Activated naive CD8-positive, alpha-beta T cell treated with anti-CD3 and anti-CD28 coated beads for 36 hours (primary cell): Measurements from ENCODE around the gene AQP6. TPM values are rescaled to one million over a fixed set of nuclear protein-coding genes. Genes with fewer than 3 reads are reported as not detected.

Source experiments
- DNase-seq: peaks from one replicate; pipeline ENCODE4 v3.0.0; 2021
- H3K27ac Mint-ChIP-seq: one replicate; pipeline ENCODE4 v1.8.0; 2022; ENCODE audit warnings: mild to moderate bottlenecking, moderate library complexity, mixed read lengths
- H3K27me3 Mint-ChIP-seq: one replicate; pipeline ENCODE4 v1.8.0; 2022; ENCODE audit warnings: mild to moderate bottlenecking, mixed read lengths
- H3K36me3 Mint-ChIP-seq: one replicate; pipeline ENCODE4 v1.8.0; 2021; ENCODE audit warnings: mild to moderate bottlenecking, mixed read lengths
- H3K4me1 Mint-ChIP-seq: one replicate; pipeline ENCODE4 v1.8.0; 2021; ENCODE audit warnings: mixed read lengths
- H3K4me3 Mint-ChIP-seq: one replicate; pipeline ENCODE4 v1.8.0; 2022; ENCODE audit warnings: mild to moderate bottlenecking, moderate library complexity, mixed read lengths
- H3K9me3 Mint-ChIP-seq: one replicate; pipeline ENCODE4 v1.8.0; 2022; ENCODE audit warnings: mixed read lengths
- total RNA-seq, 2 experiments: library from RNA; stranded (reverse); gene quantifications; one replicate each; pipeline ENCODE4 v1.2.3, GENCODE V29; 2021

AQP6 gene
- total RNA-seq, 2 experiments from 2014 or later = not detected

DNA sequence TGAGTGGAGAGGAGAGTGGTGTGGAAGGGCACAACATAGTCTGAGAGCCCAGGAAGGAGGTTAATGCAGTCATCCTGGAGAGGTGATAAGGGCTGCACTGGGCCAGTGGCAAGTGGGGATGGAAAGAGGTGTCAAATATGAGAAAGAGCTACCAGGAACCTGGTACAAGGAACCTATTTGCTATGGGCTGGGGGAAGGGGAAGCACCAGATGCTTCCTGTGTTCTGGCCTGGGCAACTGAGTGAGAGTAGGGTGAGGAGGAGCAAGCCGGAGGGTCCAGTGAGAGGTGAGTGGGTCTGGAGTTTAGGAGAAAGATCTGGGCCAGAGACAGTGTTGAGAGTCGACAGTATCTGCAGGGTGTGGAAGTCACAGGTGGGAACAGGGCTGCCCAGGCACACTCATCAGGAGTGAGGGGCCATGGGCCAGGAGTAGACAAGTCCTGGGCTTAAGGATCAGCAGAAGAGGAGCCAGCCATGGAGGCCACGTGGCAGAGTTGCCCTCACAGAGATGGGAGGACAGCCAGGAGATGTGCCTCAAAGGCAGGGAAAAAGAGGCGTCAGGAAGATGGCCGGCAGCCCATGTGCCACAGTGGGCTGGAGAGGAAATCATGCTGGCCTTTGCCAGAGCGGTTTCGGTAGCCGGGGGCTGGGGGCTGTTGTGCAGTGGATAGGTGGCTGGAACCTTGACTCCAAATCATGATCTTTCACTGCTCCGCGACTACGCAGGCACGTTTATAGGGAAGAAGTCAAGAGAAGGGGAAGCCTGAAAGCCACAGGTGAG lies 2.9 kb upstream of the AQP6 start:
- Mint-ChIP-seq H3K9me3 (no peaks in the 10 kb centered on the region), H3K27ac (no peak overlapping the region), H3K36me3 (no peaks in the 10 kb centered on the region), H3K27me3 (peaks cover 18% of the 10 kb centered on the region), H3K4me1 (no peaks in the 10 kb centered on the region), H3K4me3 (no peak overlapping the region)
- DNase-seq = no peak

DNA sequence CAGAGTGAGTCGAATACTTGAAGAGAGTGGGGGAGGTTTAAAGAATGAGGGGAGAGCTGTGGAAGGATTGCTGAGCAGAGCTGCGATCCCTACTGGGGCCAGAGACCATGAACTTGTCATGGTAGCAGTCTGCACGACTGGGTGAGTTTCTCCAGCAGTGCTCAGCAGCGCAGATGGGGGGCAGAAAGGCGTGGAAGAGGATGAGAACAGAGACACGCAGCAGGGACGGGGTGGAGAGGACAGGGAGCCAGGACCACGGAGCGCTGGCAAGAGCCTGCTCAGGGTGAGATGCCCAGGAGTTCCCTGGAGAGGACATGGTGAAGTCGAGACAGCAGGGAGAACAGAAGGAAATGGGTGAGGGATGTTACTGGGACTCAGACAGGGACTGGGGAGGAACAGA lies 2.1 kb upstream of the AQP6 start:
- no peak for DNase-seq
- Mint-ChIP-seq H3K27ac (no peak overlapping the region), H3K4me1 (no peaks in the 10 kb centered on the region), H3K4me3 (no peak overlapping the region), H3K27me3 (peaks cover 16% of the 10 kb centered on the region), H3K9me3 (no peaks in the 10 kb centered on the region), H3K36me3 (no peaks in the 10 kb centered on the region)

DNA sequence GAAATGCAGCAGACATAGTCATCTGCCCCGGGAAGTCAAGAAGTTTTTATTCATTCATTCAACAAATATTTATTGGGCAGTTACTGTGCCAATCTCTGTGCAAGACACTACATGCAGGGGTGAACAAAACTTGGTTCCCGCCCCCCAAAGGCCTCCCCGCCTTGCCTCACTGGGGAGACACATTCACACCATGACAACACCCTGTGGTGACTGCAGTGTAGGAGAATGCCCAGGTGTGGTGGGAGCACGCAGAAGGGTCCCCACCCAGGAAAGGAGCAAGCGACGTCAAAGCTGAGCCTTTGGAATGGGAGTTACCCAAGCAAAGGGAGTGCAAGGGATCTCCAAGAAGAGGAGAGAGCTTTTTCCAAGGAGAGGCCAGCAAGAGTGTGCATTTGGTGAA lies 1.6 kb upstream of the AQP6 start:
- H3K36me3 Mint-ChIP-seq = no peaks in the 10 kb centered on the region
- H3K4me1 Mint-ChIP-seq = no peaks in the 10 kb centered on the region
- H3K4me3 Mint-ChIP-seq = no peak overlapping the region
- peaks cover 12% of the 10 kb centered on the region for H3K27me3 Mint-ChIP-seq
- H3K27ac Mint-ChIP-seq = no peak overlapping the region
- H3K9me3 Mint-ChIP-seq = no peaks in the 10 kb centered on the region
- DNase-seq = no peak

DNA sequence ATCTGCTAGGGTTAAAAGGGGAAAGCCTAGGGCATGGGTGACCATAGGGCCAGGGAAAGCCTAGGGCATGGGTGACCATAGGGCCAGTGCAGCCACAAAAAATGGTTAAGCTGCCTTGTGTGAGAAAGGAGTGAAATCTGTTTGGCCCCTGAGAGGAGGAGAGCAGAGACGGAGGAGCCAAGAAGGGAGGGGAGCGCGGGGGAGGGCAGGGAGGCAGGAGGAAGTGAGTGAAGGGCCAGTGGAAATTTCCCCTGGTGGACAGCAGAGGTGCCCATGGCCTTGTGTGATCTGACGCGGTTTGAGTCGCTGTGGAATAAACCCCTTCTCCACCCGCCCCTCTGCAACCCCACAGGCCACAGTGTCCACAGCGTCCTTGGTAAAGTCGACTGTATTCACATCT lies 618 bp upstream of the AQP6 start:
- DNase-seq = no peak
- no peaks in the 10 kb centered on the region for H3K9me3 Mint-ChIP-seq
- no peaks in the 10 kb centered on the region for H3K36me3 Mint-ChIP-seq
- no peaks in the 10 kb centered on the region for H3K4me1 Mint-ChIP-seq
- H3K27ac Mint-ChIP-seq = no peak overlapping the region
- no peak overlapping the region for H3K4me3 Mint-ChIP-seq
- peaks cover 7% of the 10 kb centered on the region for H3K27me3 Mint-ChIP-seq

DNA sequence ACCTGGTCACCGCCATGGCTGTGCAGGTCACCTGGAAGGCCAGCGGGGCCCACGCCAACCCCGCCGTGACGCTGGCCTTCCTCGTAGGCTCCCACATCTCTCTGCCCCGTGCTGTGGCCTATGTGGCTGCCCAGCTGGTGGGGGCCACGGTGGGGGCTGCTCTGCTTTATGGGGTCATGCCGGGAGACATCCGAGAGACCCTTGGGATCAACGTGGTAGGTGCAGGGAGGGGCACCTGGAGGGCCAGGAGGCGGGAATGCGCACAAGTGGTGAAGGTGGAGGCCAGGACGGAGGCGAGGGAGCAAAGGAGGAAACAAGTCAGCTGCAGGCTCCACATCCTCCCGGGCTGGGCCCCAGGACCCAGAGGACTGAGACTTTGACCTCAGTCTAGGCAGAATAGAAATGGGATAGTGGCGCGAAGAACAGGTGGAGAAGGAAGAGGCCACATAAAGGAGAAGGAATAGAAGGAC lies 649 bp downstream of the AQP6 start:
- no peak overlapping the region for H3K27ac Mint-ChIP-seq
- no peak overlapping the region for H3K4me3 Mint-ChIP-seq
- no peaks in the 10 kb centered on the region for H3K9me3 Mint-ChIP-seq
- H3K27me3 Mint-ChIP-seq = peaks cover 2% of the 10 kb centered on the region
- no peaks in the 10 kb centered on the region for H3K36me3 Mint-ChIP-seq
- no peaks in the 10 kb centered on the region for H3K4me1 Mint-ChIP-seq
- no peak for DNase-seq

DNA sequence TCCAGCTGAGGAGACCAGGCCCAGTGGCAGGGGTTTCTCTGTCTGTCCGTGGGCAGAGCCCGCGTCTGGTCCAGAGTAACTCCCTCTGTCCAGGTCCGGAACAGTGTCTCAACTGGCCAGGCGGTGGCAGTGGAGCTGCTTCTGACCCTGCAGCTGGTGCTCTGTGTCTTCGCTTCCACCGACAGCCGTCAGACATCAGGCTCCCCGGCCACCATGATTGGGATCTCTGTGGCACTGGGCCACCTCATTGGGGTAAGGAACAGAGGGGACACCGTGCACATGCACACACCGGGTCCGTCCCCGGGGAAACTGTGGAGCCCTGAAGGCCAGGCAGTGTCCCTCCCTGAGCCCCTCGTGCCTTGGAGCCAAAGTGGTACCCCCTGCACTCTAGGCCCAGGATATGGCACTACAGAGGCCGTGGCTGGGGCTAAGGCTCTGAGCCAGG lies 1.5 kb downstream of the AQP6 start:
- DNase-seq = no peak
- Mint-ChIP-seq H3K36me3 (peaks cover under 1% of the 10 kb centered on the region), H3K27ac (no peak overlapping the region), H3K27me3 (no peaks in the 10 kb centered on the region), H3K9me3 (no peaks in the 10 kb centered on the region), H3K4me1 (no peaks in the 10 kb centered on the region), H3K4me3 (no peak overlapping the region)

DNA sequence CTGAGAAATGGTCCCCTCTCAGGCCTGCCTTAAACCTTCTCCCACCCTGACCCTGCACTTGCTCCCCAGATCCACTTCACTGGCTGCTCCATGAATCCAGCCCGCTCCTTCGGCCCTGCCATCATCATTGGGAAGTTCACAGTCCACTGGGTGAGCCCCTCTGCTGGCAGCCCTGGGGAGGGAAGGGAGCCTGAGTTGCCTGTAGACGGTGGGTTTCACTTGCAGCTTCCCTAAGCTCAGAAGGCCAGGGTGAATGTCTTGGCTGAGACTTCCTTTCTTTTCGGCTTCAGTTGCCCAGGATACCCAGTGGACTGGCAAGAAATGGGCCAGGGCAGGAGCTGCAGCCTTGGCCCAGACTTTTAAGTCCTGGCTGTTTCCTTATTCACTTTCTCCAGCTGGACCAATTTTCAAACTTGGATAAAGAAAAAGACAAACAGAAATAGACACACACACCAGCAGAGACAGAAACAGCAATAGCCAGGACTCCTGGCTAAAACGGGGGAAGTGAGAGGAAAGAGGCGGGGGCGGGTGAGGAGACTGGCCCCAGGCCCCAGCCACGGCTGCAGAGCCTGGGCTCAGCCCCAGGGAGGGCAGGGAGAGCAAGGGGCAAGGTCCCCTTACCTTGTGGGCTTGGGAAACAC lies 2.0 kb downstream of the AQP6 start:
- H3K4me3 Mint-ChIP-seq = no peak overlapping the region
- H3K36me3 Mint-ChIP-seq = peaks cover 1% of the 10 kb centered on the region
- H3K27me3 Mint-ChIP-seq = no peaks in the 10 kb centered on the region
- no peak for DNase-seq
- H3K4me1 Mint-ChIP-seq = no peaks in the 10 kb centered on the region
- H3K27ac Mint-ChIP-seq = no peak overlapping the region
- no peaks in the 10 kb centered on the region for H3K9me3 Mint-ChIP-seq

DNA sequence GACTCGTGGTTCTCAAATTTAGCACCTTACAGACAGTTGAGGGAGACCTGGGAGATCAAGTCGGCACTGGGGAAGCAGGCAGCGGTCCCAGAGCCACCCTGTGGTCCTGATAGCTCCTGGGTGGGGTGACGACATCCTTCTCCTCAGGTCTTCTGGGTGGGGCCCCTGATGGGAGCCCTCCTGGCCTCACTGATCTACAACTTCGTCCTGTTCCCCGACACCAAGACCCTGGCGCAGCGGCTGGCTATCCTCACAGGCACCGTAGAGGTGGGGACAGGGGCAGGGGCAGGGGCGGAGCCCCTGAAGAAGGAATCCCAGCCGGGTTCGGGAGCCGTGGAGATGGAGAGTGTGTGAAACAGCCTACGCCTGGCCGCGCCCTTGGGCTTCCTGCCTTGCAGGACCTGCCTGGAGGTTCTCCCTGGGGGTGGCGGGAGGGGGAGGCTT lies 2.6 kb downstream of the AQP6 start:
- peaks cover 1% of the 10 kb centered on the region for H3K36me3 Mint-ChIP-seq
- no peak overlapping the region for H3K4me3 Mint-ChIP-seq
- no peaks in the 10 kb centered on the region for H3K9me3 Mint-ChIP-seq
- H3K4me1 Mint-ChIP-seq = no peaks in the 10 kb centered on the region
- H3K27ac Mint-ChIP-seq = no peak overlapping the region
- no peak for DNase-seq
- H3K27me3 Mint-ChIP-seq = no peaks in the 10 kb centered on the region

DNA sequence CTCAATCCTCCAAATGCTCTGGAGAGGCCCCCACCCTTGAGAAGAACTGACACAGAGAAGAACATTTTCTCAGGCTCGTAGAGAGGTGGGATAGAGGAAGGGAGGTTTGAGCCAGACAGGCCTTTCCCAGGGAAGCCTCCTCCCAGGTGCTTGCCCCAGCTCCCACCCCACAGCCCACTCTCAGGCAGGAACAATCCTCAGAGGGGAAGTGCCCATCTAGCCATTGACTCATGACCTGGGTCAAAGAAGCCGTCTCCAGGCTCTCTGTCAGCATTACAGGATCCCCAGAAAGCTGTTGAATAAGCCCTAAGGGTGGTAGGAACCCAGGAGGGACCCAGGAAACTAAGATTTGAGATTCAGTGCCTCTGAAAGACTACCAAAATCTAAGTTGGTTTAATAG lies 3.8 kb downstream of the AQP6 start:
- no peaks in the 10 kb centered on the region for H3K9me3 Mint-ChIP-seq
- no peak for DNase-seq
- H3K27me3 Mint-ChIP-seq = no peaks in the 10 kb centered on the region
- H3K4me3 Mint-ChIP-seq = no peak overlapping the region
- H3K36me3 Mint-ChIP-seq = peaks cover 1% of the 10 kb centered on the region
- no peak overlapping the region for H3K27ac Mint-ChIP-seq
- H3K4me1 Mint-ChIP-seq = no peaks in the 10 kb centered on the region

DNA sequence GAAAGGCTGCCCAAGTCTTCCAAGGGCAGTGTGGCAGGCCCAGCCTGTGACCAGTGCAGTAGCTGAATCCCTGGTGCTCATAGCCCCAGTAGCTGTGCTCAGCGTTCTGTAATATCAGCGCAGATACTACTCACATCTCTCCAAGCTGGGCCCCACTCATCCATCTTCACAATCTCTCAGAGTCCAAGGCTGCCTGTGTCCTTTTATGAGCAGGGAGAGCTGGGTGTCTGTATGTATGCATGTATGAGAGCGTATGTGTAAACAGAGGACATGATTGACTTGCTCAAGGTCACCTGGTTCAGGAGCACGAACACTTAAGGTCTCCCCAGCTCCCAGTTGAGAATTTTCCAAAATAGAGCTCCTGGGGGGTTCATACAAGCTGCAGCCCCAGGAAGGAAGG lies 5.4 kb downstream of the AQP6 start:
- Mint-ChIP-seq H3K27ac (no peak overlapping the region), H3K4me1 (no peaks in the 10 kb centered on the region)

DNA sequence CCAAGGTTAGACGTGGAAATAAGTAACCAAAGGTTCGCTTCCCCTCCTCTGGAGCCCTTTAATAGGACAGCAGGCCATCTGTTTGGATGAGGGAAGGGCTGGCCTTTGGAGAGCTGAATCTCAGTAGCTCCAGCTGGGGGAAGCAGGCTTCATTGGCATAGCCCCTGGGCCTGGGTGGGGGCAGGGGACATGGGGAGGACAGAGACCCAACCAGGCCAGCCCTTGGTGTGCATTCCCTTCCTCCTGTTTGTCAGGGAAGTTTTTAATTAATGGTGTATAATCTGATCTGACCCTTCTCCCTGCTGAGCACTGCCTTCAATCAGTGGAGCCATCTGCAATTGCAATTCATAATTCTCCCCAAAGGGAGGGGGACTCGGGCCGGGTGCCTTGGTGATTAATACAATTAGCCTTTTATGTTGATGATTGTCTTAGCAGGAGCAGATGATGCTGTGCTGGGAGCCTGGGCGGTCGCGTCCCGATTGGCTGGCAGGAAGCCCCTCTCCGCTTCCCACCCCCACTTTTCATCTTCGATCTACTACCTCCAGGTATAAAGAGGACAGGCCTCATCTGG lies 6.4 kb downstream of the AQP6 start:
- no peaks in the 10 kb centered on the region for H3K27me3 Mint-ChIP-seq
- no peak overlapping the region for H3K27ac Mint-ChIP-seq
- no peaks in the 10 kb centered on the region for H3K4me1 Mint-ChIP-seq
- no peaks in the 10 kb centered on the region for H3K9me3 Mint-ChIP-seq
- no peak overlapping the region for H3K4me3 Mint-ChIP-seq
- H3K36me3 Mint-ChIP-seq = peaks cover 1% of the 10 kb centered on the region
- DNase-seq = no peak

More for the DNA sequence above, 5.4 kb downstream of the AQP6 start:
- Mint-ChIP-seq H3K36me3 (peaks cover 1% of the 10 kb centered on the region), H3K4me3 (no peak overlapping the region), H3K9me3 (no peaks in the 10 kb centered on the region), H3K27me3 (no peaks in the 10 kb centered on the region)
- DNase-seq = no peak

DNA sequence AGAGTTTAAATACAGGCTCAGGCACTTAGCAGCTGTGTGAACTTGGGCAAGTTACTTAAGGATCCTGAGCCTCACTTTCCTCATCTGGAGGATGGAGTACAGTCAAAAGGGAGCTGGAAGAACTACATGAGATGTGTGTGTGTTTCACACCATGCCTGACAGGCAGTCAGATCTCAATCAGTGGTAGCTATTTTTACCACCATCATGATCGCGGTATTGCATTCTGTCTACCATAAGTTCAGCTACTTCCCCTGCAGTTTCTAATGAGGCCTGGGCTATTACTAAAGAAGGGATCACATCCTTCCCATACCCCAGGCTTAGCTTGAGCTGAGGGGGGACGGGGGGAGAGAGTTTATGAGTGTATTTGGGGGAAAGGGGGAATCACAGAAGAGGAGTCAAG lies 7.0 kb downstream of the AQP6 start:
- no peak for DNase-seq
- Mint-ChIP-seq H3K36me3 (peaks cover 1% of the 10 kb centered on the region), H3K27me3 (no peaks in the 10 kb centered on the region), H3K4me1 (no peaks in the 10 kb centered on the region), H3K27ac (no peak overlapping the region), H3K9me3 (no peaks in the 10 kb centered on the region), H3K4me3 (no peak overlapping the region)

DNA sequence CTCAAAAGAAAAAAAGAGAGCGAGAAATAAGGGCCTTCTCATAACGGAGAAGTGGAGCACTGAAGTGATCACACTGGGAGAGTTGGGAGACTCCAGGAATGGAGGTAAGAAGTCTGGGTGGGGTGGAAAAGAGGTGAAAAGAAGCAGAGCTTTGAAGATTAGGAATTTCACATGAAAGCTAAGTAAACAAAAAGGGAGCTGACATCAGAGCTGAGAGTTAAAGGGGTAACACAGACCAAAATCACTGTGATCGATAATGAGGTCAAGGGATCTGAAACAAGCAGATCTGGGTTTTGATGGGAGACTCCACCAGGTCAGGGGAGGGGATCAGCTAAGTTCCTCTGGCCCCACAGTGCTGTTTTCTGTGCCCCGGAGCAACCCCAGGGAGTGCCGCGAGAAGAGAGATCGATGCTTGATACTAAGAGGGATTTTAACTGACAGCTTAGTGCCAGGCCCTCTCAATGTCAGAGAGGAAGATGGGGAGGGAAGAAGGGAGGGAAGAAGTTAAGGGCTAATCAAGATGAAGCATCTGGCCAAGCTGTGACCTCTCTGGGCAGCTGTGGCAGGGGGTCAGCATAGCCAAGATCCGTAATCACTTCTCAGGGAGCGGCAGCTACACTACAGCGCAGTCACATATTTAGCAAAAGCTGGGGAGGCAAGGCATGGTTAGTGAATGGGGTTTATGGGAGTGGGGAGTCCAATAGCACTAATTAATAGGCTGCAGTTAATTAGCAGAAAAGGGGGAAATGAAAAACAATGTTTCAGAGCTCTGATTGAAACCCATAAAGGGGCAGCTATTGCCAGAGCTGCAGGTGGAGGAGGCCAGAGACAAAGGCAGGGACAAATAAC lies 8.0 kb downstream of the AQP6 start:
- Mint-ChIP-seq H3K27ac (no peak overlapping the region), H3K36me3 (peaks cover 1% of the 10 kb centered on the region), H3K4me1 (no peaks in the 10 kb centered on the region), H3K27me3 (no peaks in the 10 kb centered on the region), H3K9me3 (no peaks in the 10 kb centered on the region), H3K4me3 (no peak overlapping the region)
- no peak for DNase-seq

DNA sequence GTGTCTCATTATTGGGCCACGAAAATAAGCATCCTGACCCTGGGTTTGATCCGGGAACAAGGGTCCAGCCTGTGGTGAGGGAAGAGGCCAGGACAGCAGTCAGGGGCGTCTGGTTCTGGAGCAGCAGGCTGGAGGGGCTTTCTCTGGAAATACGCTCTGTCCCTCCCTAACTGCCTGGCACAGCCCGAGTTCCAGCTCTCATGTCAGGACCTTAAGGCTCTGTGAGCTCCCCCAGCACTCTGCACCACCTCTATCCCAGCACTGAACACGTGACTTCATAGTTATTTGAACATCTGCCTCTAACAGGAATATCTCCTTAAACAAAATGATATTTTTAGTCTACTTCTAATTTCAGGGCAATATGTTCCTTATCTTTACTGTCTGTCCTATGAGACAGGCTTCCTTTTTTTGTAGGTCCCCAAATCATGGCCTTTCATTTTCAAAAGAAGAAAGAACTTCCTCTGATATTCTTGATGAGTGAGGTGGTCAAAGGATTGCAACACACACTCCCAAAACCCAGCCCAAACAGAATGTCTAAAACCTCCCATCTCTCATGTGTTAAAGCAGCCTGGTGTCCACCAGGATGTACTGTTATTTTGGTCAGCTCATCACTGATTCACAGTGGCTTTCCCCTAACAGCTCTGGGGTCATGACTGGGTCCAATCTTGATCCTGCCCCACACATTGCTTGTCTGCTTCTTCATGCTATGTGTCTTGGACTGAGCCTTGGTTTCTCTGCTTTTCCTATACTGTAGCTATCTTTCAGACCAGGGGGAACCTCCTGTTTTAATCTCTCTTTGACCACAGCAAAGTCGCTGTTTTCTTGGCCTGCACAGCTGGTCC lies 9.7 kb downstream of the AQP6 start:
- DNase-seq = no peak

More for the DNA sequence above, 9.7 kb downstream of the AQP6 start:
- Mint-ChIP-seq H3K9me3 (no peaks in the 10 kb centered on the region), H3K4me1 (peaks cover 6% of the 10 kb centered on the region), H3K4me3 (no peak overlapping the region), H3K27me3 (no peaks in the 10 kb centered on the region), H3K27ac (no peak overlapping the region), H3K36me3 (peaks cover 1% of the 10 kb centered on the region)
